Endothelial cell of hepatic sinusoid (primary cell): Measurements from ENCODE around the gene KRTAP13-2.

Experiments
- in situ Hi-C: cut with HindIII; loops from 2 replicates; pipeline ENCODE4 v1.10.0; 2017; ENCODE audit warnings: low sequenced_read_pairs

Gene KRTAP13-2

DNA sequence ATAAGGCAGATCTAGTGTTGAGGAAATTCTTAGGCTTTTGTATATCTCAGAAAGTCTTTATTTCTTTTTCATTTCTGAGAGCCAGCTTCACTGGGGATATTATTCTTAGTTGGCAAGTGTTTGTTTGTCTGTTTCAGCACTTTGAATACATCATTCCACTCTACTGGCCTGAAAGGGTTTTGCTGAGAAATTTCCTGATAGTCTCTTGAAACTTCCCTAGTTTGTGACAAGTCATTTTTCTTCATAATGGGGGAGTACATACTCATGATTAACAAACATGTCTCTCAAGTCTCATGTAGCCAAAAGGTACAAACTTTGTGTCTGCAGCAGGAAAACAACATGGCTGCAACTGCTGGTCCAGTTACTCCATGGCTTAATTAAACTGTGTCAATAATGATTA lies 45.7 kb downstream of the KRTAP13-2 start:
- in situ Hi-C loops = no loop called here
